Breast epithelium (tissue), 3 donors: ENCODE data around the gene TSTD1.

Source experiments
- POLR2AphosphoS5 ChIP-seq, 3 donors: sonication (generic); formaldehyde crosslinking; IDR thresholded peaks; one replicate each; pipeline ENCODE4 v1.6.1; 2017; ENCODE audit warnings: antibody characterized with exemption in 3 of 3
- TF ChIP-seq, protein P1 (sequence below), 3 donors: fragments of 450-650 bp; IDR thresholded peaks; one replicate each; pipeline ENCODE4 v1.5.1; 2016 to 2017; ENCODE audit warnings: antibody characterized with exemption in 3 of 3, mild to moderate bottlenecking in 3 of 3, moderate library complexity in 3 of 3

DNA sequence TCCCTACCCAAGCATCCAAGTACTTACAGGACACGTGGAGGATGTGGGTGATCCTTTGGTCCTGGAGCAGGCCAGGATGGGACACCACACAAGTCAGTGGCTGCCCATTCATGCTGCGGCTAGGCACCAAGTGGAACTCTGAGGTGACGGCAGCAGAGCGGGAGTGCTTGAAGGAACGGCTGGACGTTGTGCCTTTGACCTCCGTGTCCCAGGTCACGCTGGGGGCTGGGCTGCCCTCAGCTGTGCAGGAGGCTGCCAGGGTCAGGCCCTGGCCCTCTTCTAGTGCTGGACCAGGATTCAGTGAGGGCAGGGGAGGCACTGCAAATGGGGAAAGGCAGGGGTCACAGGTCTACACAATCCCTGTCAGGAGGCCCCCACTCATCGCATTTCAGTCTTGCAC lies 38.7 kb upstream of the TSTD1 start:
- TF ChIP-seq, protein P1, sequence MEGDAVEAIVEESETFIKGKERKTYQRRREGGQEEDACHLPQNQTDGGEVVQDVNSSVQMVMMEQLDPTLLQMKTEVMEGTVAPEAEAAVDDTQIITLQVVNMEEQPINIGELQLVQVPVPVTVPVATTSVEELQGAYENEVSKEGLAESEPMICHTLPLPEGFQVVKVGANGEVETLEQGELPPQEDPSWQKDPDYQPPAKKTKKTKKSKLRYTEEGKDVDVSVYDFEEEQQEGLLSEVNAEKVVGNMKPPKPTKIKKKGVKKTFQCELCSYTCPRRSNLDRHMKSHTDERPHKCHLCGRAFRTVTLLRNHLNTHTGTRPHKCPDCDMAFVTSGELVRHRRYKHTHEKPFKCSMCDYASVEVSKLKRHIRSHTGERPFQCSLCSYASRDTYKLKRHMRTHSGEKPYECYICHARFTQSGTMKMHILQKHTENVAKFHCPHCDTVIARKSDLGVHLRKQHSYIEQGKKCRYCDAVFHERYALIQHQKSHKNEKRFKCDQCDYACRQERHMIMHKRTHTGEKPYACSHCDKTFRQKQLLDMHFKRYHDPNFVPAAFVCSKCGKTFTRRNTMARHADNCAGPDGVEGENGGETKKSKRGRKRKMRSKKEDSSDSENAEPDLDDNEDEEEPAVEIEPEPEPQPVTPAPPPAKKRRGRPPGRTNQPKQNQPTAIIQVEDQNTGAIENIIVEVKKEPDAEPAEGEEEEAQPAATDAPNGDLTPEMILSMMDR (IDR thresholded peaks at IDR 0.05), result no peak
- no peak for TF ChIP-seq POLR2AphosphoS5 (IDR thresholded peaks at IDR 0.05)
